ENCODE data around the gene ZNRF1.
"Not testable (repeated sequence)": the region's sequence is repeated elsewhere in the genome, so short reads cannot be mapped to it uniquely, and the experiment has no call there.

ZNRF1 gene

DNA sequence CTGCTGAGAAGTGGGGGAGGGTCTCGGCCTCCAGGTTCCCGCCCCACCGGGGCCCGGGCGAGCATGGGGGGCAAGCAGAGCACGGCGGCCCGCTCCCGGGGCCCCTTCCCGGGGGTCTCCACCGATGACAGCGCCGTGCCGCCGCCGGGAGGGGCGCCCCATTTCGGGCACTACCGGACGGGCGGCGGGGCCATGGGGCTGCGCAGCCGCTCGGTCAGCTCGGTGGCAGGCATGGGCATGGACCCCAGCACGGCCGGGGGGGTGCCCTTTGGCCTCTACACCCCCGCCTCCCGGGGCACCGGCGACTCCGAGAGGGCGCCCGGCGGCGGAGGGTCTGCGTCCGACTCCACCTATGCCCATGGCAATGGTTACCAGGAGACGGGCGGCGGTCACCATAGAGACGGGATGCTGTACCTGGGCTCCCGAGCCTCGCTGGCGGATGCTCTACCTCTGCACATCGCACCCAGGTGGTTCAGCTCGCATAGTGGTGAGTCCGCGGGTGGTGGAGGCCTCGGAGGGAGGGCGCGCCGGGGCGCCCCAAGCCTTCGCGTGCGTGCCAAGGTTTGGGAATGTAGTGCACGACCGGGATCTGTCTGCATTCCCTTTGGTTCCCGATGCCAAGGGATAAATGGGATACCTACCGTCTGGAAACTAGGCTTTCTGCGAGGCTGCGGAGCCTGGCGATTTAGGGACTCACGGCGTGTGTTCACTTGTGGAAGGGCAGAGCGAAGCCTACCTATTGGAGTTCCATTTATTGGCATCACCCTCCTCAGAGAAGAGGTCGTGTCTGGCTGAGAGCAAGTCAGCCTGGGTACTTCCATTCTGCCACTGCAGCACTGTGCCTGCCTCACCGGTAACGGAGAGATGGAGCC lies 1.0 kb downstream of the ZNRF1 start:
- intact Hi-C loops (cut with DNase I), result loop anchor here (2.0 to 10.0 kb wide), 2 partner anchors 65 to 111 kb away; no protein-coding TSS in a partner anchor
- peak; percentile 28 to 90 (median 69) for DNase-seq

DNA sequence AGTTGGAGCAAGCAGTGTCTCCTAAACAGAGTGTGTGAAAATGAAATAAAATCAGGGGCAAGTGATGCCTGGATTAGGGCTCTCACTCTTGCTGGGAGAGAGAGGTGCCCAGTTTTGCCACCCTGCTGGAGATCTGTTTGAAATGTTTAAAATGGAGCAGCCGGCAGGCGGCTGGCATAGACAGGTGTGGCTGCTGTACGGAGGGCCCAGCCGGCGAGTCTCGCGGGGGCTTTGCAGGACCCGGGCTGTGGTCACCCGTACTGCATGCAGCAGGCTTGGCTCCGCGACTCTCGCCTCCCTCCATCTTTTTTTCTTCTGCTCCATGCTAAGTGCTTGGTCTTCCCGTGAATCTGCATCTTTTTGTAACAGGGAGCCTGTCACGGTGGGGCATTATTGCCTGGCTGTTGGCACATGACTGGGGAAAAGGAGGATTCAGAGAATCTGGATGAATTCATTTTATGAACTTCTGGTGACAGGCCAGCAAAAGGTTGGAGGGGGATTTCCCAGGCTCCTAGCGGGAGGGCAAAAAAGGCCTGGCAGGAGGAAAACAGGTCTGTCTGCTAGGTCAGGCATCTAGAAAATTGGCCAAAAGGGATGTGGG lies 1.8 kb downstream of the ZNRF1 start:
- peak in 32 of 42 donors; percentile 8 to 58 (median 33) for DNase-seq
- intact Hi-C loops (cut with DNase I), result loop anchor here (10.0 kb wide), 1 partner anchor 64 kb away; no protein-coding TSS in a partner anchor

DNA sequence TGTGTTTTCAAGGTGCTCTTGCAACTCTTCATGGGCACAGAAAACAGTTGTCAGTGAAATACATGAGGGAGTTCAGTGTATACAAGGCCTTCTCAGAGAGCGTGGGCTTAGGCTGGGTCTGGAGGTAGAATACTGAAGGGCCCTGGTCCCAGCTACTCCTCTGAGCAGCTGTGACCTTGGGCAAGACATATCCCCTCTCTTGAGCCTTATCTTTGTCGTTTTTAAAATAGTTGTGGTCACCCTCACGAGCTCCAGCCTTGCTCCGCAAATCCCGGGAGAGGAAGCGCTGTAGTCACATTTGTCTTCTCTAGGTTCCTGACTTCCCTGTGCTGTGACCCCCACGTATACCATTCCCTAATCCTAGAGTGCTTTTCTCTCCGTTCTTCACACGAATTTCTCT lies 3.6 kb downstream of the ZNRF1 start:
- DNase-seq, result no peak
- intact Hi-C loops (cut with DNase I), result loop anchor here (10.0 kb wide), 1 partner anchor 62 kb away; no protein-coding TSS in a partner anchor

DNA sequence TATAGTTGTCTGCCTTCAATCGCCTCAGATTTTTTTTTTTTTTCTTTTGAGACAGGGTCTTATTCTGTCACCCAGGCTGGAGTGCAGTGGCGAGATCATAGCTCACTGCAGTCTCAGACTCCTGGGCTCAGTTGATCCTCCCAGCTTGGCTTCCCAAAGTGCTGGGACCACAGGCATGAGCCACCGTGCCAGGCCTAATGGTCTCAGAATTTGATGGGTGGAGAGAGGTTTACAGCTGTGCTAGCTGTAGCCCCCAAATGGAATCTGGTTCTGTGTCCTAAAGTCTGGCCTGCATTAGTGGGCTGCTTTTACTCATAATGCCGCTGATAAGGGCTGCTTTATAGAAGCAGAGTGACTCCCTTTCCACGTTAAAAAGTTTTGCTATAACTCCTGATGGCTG lies 5.1 kb downstream of the ZNRF1 start:
- intact Hi-C loops (cut with DNase I), result loop anchor here (10.0 kb wide), 1 partner anchor 61 kb away; no protein-coding TSS in a partner anchor

DNA sequence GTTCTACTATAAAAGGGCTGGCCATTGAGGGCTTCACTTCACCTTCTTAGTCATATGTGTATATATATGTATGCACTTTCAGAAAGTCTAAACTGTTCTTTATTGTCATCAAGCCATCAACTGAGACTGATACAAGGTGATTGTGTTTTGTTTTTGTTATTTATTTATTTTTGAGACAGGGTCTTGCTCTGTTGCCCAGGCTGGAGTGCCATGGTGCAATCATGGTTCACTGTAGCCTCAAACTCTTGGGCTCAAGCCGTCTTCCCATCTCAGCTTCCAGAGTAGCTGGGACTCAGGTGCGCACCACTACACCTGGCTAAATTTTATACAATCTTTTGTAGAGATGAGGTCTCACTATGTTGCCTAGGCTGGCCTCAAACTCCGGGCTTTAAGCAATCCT lies 5.6 kb downstream of the ZNRF1 start:
- DNase-seq, result no peak
- intact Hi-C loops (cut with DNase I), result loop anchor here (10.0 kb wide), 1 partner anchor 60 kb away; no protein-coding TSS in a partner anchor

More for the DNA sequence above, 5.1 kb downstream of the ZNRF1 start:
- DNase-seq, result no peak

DNA sequence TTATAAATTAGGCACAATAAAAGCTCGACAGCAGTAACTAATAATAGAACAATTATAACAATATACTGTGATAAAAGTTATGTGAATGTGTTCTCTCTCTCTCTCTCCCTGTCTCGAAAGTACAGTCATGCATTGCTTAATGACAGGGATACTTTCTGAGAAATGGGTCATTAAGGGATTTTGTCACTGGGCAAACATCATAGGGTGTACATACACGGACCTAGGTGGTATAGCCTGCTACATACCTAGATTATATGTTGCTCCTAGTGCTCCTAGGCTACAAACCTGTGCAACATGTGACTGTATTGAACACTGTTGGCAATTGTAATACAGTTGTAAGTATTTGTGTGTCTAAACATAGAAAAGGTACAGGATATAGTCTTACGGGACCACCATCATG lies 6.9 kb downstream of the ZNRF1 start:
- intact Hi-C loops (cut with DNase I), result loop anchor here (10.0 kb wide), 1 partner anchor 59 kb away; no protein-coding TSS in a partner anchor
- no peak for DNase-seq

DNA sequence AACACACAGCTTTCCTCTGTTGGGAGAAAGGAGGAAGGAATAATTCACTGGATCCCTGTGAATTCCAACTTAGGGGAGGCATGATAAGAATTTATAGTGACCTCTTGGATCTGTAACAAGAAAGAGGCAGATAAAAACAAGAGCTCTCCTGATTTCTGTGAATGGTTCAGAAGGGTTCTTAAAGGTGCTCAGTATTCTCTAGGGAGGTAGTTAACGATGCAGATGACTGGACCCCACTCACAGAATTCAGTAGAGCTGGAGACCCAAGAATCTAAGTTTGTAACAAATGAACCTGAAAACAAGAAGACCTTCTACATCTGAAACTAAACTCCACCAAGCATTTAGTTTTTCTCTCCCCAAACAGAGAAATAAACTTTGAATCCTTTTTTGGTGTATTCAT lies 8.6 kb downstream of the ZNRF1 start:
- intact Hi-C loops (cut with DNase I), result loop anchor here (10.0 kb wide), 1 partner anchor 57 kb away; no protein-coding TSS in a partner anchor
- no peak for DNase-seq

DNA sequence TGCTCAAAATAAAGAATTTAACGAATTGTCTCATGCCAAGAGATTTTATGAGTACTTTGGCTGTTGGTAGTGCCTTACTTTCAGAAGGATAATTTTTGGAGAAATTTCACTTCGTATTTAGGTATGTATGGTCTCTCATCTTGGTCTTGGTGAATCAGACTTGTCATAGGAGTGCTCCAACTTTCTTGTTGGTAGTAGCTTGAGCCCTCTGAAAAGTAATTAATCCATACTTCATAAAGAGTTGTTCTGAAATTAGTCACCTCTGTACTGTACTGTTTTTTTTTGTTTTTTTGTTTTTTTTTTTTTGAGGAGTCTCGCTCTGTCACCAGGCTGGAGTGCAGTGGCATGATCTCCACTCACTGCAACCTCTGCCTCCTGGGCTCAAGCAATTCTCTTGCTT lies 11.6 kb downstream of the ZNRF1 start:
- intact Hi-C loops (cut with DNase I), result no loop called here

DNA sequence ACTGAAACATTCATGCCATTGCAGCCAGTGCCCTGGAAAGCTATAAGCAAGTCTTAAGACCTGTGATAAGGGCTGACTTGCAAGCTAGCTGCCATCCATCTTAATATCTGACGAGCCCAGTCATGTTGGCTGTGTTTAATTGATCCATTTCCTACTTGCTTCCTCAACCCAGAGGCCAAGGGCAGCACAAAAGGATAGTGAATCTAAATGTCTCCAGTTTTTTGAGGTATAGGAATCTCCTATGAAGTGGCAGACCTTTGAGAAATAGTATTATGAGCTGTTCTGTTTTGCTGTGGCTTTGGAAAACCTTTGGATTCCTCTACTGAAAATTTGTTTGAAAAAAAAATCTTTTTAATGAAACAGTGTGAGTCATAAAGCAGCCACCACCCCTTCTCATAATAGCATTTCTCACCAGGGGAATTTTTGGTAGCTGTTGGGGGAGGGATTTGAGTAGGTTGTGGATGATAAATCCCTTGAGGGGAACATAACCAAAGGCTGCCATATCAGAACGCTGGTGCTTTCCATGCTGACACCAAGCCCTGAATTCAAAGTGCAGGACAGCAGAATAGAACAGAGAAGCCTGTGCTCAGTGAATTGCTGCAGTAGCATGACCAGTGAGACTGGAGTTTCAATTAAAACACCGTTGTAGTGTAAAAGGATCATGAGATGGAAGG lies 12.9 kb downstream of the ZNRF1 start:
- intact Hi-C loops (cut with DNase I), result no loop called here

More for the DNA sequence above, 11.6 kb downstream of the ZNRF1 start:
- no peak for DNase-seq

DNA sequence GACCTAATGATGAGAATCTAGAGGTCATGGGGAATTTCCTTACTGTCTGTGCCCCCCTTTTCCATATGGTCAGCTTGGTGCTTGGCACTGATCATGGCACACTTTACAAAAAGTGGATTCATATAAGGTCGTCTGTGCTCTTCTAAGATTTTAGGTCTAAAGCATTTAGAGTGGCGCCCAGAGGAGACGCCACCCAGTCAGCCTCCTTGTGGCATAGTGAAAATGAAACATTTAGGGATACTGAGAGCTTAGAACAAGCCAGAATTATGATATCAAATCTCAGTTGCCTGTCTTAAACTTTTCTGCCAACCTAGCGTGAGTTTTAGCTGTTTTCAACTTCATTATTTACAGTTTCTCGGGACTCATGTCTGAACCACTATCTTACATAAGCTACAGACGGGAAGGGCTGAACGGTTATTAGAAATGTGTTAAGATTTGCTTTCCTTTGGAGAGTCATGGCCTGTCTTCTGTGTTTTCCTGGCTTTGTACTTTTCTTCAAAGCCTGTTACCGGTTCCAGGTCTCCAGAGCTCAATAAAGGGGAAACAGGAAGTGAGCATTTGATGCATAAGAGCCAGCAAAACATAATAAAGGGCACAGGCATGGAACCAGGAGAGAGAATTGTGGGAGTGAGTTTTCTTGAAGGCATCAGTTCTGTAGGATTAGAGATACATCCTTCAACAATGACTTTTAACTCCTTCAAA lies 13.7 kb downstream of the ZNRF1 start:
- DNase-seq, result no peak
- intact Hi-C loops (cut with DNase I), result no loop called here

More for the DNA sequence above, 12.9 kb downstream of the ZNRF1 start:
- peak in 19 of 42 donors; percentile 12 to 80 (median 50) for DNase-seq

DNA sequence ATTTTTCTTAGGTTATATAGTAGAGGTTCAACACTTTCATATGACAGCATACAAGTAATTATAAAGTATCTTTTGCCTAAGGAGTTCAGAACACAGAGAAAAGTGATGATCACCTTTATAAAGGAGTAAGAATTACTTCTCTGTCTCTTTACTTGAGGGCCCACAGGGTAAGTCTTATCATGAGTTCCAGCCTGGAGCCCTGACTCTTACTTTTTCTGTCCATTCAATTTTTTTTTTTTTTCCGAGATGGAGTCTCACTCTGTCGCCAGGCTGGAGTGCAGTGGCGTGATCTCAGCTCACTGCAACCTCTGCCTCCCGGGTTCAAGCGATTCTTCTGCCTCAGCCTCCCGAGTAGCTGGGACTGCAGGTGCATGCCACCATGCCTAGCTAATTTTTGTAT lies 14.3 kb downstream of the ZNRF1 start:
- intact Hi-C loops (cut with DNase I); DNase-seq: not testable (repeated sequence)

DNA sequence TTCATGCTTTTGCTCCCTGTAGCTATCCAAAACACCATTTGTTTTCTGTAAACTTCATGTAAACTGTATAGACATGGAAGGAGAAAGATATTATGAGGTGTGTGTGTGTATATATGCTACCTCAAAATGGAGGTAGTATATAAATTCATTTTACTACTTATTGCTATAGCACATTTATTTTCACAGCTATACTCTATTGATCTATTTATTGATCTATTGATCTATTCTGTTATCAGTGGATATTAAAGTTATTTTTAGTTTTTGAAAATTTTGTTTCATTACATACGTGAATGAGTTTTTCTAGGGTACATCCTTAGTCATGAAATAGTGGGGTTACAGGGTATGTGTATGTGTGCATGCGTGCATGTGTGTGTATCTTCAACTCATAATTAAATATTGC lies 15.5 kb downstream of the ZNRF1 start:
- intact Hi-C loops (cut with DNase I), result no loop called here
- DNase-seq, result no peak

DNA sequence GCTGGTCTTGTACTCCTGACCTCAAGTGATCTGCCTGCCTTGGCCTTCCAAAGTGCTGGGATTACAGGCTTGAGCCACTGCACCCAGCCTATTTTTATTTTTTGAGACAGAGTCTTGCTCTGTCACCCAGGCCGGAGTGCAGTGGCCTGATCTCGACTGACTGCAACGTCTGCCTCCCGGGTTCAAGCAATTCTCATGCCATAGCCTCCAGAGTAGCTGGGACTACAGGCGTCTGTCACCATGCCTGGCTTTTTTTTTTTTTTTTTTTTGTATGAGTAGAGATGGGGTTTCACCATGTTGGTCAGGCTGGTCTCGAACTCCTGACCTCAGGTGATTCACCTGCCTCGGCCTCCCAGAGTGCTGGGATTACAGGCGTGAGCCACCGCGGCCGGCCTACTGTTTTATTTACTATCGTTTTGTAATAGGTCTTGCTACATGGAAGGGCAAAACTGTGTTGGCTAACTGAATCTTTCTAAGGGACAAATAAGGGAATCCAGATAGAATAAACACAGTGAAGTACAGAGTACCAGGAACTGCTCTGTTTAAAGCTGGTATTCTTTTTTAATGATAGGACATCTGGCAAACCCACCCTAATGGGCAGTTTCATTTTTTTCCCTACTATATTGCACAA lies 17.7 kb downstream of the ZNRF1 start:
- intact Hi-C loops (cut with DNase I); DNase-seq: not testable (repeated sequence)

DNA sequence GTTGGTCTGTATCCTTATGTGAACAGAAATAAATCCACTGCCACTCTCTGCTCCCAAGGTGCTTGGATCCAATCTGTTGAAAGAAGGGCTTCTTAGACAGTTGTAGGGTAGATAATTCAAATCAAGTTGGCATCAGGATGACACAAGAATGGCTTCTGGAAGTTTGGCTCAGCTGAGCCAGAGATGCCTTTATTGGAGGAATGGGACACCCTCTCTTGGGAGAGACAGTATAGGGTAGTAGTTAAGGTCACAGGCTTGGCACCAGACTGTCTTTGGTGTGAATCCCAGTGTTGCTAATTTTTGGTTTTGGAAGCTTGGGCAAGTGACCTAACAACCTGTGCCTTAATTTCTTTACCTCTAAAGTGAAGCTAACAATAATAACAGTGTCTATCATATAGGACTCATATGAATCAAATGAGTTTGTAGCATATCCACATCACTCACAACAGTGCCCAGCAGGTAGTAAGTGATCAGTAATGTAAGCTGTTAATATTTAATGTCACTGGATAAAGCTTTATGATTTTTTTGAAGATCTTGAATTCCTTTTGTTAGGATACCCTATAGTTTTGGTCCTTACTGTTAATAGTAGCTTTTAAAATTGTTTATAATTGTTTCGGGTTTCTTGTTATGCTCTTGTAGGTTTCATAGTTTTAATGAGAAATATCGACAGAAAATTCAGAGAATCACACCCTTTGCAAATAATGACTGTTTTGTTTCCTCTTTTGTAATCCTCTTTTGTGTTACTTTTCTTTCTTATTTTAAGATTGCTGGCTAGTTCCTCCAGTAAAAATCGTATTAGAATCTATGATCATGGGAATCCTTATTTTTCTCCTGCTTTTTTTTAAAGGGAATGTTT lies 19.1 kb downstream of the ZNRF1 start:
- no peak for DNase-seq
- intact Hi-C loops (cut with DNase I), result no loop called here

DNA sequence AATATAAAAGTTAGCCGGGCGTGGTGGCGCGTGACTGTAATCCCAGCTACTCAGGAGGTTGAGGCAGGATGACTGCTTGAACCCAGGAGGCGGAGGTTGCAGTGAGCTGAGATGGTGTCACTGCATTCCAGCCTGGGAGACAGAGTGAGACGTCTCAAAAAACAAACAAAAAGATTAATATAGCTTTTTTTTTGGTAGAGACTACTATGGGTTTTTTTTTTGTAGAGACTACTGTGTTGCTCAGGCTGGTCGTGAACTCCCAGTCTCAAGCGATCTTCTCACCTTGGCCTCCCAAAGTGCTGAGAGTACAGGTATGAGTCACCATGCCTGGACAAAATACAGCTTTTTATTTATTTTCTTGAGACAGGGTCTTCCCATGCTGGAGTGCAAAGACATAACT lies 20.2 kb downstream of the ZNRF1 start:
- DNase-seq, result no peak
- intact Hi-C loops (cut with DNase I), result no loop called here

DNA sequence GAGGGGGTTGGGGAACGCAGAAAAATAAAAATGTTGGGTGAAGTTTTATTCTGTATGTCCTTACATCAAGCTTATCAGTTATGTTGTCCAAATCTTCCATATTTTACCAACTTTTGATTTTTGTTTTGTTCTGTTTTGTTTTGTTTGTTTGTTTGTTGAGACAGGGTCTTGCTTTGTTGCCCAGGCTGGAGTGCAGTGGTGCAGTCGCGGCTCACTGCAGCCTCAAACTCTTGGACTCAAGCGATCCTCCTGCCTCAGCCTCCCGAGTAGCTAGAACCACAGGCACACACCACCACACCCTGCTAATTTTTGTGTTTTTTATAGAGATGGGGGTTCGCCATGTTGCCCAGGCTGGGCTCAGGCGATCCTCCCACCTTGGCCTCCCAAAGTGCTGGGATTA lies 20.8 kb downstream of the ZNRF1 start:
- no peak for DNase-seq
- intact Hi-C loops (cut with DNase I), result no loop called here

DNA sequence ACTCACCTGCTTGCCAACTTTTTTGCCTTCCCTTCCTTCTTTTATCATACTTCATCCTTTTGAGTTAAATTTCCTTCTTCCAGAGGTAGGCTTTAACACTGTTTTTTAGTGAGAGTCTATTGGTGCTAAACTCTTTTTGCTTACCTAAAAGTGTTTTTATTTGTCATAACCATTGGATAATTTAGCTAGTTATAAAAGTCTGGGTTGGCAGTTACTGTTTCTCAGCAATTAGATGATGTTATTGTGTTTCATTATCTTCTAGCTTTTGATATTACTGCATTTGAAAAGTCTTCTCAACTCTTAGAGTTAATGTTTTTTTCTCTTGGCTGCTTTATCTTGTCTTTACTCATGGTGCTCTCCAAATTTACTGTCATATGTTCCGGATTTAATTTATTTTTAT lies 22.6 kb downstream of the ZNRF1 start:
- intact Hi-C loops (cut with DNase I), result no loop called here
- DNase-seq, result no peak

DNA sequence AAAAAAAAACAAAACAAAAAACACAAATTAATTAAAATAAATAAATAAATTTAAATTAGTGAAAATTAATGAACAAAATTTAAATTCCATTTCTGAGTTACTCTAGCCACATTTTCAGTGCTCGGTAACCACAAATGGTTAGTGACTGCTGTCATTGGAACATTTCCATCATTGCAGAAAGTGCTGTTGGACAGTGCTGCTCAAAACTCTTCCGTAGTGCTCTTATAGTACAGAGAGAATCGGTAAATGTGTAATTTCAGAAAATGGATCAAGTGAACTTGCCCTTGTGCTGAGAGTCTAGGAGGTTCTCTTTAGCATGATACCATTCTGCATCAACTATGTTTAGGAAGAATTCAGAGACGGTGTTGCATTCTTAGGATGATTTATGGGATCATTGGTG lies 23.7 kb downstream of the ZNRF1 start:
- intact Hi-C loops (cut with DNase I), result no loop called here

More for the DNA sequence above, 23.7 kb downstream of the ZNRF1 start:
- no peak for DNase-seq
